ENCODE results near the gene FGF11.
"Not testable (repeated sequence)": the region's sequence is repeated elsewhere in the genome, so short reads cannot be mapped to it uniquely, and the experiment has no call there.

FGF11 gene

GRCh38 chr17:7481842-7482741, 42.8 kb downstream of the FGF11 start:
- ATAC-seq = not testable (repeated sequence)

- not testable (repeated sequence) for ATAC-seq
Observed at GRCh38 chr17:7482742-7483088, 43.4 kb downstream of the FGF11 start.

DNA sequence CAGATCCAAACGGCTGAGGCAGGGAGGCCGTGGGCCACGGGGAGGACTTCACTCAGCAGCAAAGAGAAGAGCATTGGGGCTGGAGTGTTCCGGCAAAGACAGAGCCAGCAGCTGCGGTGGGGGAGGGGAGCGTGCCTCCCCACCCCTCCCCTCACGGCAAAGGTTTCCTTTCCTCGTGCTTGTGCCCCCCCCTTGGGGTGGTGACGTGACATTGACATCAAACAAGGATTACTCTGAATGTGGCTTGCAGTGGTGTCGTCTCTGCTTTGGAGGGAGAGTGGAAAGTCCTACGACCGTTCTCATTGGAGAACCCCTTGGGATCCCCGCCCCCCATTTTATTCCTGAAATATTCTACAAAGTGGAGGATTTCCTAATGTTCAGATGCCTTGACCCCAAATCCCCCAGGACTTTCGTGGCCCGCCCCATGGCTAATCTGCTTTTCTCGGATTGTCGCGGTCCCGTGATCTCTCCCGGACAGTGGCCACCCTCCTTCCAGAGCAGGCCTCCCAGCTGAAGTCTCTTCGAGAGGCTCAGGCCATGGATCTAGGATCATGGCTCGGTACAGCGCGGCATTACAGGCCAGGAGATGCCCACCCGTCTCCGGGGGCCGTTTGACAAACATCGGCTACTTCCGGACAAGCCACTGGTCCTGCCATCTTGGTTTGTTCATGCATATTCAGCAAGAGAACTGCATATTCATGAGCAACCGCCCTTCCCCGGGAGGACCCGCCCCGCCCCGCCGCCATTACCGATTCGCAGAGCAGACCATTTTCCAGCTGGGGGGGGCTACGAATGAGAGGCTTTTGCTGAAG, 44.1 kb downstream of the FGF11 start:
- peak; percentile 62 to 65 for ATAC-seq

DNA sequence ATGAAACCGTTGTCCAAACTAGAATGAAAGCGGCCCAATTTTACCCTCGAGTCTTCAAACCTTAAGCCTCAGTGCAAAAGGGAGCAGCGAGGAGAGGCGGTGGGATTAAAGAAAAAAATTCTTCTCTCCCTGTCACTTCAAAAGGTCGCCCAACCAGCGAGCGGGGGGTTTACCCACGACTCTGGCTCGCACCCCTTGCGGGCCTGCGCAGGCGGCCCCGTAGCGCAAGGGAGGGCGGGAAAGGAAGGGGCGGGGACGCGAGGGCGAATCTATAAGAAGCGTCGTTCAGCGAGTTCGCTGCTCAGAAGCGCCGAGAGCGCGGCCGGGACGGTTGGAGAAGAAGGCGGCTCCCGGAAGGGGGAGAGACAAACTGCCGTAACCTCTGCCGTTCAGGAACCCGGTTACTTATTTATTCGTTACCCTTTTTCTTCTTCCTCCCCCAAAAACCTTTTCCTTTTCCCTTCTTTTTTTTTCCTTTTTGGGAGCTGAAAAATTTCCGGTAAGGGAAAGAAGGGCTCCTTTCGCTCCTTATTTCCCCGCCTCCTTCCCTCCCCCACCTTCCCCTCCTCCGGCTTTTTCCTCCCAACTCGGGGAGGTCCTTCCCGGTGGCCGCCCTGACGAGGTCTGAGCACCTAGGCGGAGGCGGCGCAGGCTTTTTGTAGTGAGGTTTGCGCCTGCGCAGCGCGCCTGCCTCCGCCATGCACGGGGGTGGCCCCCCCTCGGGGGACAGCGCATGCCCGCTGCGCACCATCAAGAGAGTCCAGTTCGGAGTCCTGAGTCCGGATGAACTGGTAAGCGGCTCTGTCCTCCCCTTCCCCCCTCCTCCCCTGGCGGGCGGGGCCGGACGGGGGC, 45.0 kb downstream of the FGF11 start, which contains the start of gene POLR2A:
Gene POLR2A, plus strand, starts transcription at position 300 of the 852 bp plus-strand sequence.
- peak; percentile 71 to 75 for ATAC-seq

GRCh38 chr17:7484919-7485377, 45.6 kb downstream of the FGF11 start:
- ATAC-seq = no peak

DNA sequence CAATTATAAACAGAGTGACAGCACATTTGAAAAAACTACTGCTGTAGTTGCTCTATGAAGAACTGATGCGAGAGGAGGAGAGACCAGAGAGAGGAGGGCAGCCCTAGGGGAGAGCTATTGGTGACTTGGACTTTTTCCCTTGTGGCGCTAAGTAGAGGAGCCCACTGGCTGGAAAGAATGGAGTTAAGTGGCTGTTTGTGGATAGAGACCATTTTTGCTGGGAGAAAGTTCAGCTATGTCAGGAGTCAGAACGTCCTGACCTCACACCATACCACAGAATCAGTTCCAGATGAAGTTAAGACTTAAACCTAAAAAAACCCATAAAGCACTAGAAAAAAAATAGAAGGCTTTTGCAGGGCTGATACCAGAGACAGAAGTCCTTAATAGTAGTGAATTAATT, 46.9 kb downstream of the FGF11 start:
- ATAC-seq = no peak

- no peak for ATAC-seq
Observed at GRCh38 chr17:7490144-7490543, 50.8 kb downstream of the FGF11 start.

GRCh38 chr17:7491583-7491982, 52.3 kb downstream of the FGF11 start:
- no peak for ATAC-seq

GRCh38 chr17:7493941-7494340, 54.6 kb downstream of the FGF11 start:
- no peak for ATAC-seq
